GM04504 (cell line): Measurements from ENCODE around the gene RIC1.
"Not testable (repeated sequence)": the region's sequence is repeated elsewhere in the genome, so short reads cannot be mapped to it uniquely, and the experiment has no call there.

Source experiments
- DNase-seq: peaks from one replicate; pipeline ENCODE4 v3.0.0-alpha.2; 2012; ENCODE audit warnings: low read depth

Gene RIC1

DNA sequence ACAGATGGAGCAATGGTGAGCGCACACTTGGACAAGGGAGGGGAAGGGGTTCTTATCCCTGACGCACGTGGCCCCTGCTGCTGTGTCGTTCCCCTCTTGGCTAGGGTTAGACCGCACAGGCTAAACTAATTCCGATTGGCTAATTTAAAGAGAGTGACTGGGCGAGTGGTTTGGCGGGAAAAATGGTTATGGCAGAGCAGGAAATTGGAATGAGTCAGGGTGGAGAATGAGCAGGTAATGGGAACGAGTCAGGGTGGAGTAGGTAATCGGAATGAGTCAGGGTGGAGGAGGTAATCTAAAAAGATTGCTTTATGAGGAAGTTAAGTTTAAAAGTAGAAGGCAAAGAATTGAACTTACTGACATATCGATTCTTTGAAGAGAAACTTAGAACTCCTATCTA, 46.1 kb downstream of the RIC1 start:
- DNase-seq = not testable (repeated sequence)

GRCh38 chr9:5683591-5683990, 54.7 kb downstream of the RIC1 start:
- DNase-seq = not testable (repeated sequence)

- no peak for DNase-seq
Observed at GRCh38 chr9:5684101-5684500, 55.2 kb downstream of the RIC1 start.

DNA sequence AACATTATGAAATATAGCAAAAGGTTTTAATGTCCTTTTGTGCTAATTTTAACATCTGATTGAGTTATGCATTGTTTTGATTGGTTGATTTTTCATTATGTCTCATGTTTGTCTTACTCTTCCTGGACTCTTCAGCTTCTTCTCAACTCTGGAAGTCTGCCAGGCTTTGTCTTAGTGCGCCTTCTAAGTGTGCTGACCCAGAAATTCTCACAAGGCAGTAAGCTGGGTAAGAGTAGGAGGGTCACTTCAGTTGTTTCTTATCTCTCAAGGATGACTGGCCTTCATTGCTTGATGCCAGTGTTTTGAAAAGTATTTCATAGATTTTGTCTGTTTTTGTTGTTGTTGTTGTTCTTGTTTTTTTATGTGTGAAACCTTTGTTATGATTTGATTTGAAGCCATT, 59.2 kb downstream of the RIC1 start:
- no peak for DNase-seq

GRCh38 chr9:5690278-5690677, 61.4 kb downstream of the RIC1 start:
- DNase-seq = no peak

DNA sequence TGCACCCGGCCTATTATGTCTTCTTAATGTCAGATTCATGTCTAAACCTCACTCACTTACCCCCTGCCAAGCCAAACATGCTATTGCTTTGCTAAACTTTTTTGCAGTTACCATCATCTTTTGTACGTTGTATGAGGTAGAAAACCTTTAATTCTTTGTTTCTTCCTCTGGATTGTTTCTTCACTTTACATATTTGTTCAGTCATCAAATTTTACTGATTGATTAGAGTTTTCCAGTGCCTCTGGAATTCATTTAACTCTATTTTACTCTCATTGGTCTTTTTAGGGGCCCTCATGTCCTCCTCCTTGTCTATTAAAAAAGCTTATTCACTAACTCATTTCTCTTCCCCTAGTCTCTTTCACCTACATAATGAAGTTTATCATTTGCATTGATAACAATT, 67.0 kb downstream of the RIC1 start:
- DNase-seq = no peak

DNA sequence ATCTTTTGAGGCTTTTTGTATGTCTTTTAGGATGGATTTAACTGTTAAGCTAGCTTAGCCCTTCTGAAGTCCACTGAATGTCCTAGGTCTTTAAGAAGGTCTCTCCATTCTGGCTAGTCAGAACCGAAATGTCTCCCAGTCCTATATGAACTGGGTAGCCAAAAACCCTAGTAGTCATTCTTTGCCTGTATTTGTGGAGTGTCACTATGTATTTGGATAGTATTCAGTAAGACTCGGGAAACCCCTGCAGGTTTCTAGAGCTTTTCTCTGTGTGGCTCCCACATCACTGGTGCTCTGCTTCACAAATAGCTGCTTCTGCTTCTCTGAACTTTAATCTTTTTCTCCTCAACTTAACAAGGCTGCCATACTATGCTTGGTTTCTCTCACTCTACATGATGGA, 68.0 kb downstream of the RIC1 start:
- DNase-seq = no peak

DNA sequence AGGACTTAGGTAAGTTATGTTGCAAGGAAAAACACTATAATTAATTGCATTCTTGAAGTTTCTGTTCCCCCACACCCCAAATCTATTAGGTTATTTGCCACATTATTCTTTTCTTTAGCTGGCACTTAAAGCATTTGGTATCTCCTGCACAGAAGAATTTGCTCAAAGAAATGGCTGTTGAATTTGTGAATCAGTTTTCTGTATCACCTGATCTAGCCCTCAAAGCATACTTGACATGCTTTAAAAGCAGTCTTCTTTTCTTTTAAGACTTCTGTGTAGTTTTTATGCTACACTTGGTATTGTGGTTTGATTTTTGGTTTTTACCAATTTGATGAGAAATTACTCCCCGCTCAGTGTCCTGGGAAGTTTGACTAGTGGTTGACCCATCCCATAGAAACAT, 69.1 kb downstream of the RIC1 start:
- DNase-seq = no peak

DNA sequence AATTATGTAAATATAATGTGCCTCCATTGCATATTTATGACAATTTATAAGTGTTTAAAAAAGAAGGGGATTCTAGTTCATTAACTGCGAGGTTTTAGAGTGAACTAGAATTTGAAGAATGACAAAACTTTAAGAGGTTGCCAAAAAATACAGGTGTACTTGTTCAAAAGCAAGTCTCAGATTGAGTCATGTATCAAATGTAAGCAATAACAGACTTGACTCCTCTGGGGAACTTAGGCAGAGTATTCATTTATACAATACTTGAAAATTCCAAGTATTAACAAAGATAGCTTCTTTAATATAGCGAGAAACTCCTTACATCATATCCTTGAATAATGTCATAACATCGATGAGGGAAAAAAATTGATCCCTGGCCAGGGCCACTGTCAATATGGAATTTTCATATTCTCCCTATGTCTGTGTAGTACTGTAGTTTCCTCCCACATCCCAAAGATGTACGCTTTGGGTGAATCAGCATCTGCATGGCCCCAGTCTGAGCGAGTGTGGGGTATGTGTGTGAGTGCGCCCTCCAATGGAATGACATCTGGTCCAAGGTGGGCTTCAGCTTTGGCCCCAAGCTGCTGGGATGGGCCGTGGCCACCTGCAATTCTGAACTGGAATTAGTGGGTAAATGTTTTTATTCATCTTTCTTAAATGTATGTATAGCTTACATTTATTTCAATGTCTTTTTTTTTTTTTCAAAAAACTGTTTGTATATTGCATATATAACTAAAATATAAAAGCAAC, 70.1 kb downstream of the RIC1 start:
- DNase-seq = no peak

- no peak for DNase-seq
Observed at GRCh38 chr9:5708414-5708813, 79.5 kb downstream of the RIC1 start.

- no peak for DNase-seq
Observed at GRCh38 chr9:5712651-5713390, 83.9 kb downstream of the RIC1 start.

GRCh38 chr9:5714501-5715401, 85.8 kb downstream of the RIC1 start:
- no peak for DNase-seq

- no peak for DNase-seq
Observed at GRCh38 chr9:5715548-5716127, 86.7 kb downstream of the RIC1 start.

DNA sequence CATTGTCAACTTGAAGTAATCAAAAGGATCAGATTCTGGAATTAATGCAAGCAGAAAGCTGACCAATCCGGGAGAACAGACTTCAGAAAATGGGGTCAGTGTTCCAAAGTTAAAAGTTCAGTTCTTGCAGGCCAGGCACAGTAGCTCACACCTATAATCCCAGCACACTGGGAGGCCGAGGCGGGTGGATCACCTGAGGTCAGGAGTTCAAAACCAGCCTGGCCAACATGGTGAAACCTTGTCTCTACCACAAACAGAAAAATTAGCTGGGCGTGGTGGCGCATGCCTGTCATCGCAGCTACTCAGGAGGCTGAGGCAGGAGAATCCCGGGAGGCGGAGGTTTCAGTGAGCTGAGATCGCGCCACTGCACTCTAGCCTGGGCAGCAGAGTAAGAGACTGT, 88.5 kb downstream of the RIC1 start:
- DNase-seq = not testable (repeated sequence)

DNA sequence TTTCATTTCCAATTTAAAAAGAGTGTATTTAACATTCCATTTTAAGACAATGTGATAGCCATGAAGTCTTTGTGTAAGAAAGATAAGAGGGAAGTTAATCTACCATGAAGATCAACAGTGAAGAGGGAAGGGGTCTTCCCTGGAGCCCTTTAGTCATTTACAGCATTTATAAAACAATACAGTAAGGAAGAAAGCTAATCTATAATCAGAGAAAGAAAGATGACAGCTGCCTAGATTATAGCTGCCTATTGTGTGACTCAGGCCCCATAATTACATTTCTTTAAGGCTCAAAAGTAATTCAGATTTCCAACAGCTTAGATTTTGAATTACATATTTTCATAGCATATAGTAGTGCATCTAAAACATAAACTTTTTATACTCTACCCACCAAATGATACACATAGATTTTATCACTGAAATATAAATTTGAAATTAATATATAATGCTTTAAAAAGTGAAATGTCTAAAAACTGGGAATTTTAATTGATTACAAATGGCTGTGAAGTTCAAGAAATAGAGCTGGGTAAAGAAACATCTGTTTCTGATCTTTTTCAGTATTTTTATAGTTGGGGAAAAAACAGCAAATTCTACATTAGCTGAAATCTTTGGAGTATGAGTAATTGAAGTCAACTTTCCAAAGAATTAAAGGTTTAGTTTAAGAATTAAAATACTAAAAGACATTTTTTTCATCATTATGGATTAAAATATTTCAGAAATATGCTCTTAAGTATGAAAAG, 89.6 kb downstream of the RIC1 start:
- peak; percentile 18 for DNase-seq

DNA sequence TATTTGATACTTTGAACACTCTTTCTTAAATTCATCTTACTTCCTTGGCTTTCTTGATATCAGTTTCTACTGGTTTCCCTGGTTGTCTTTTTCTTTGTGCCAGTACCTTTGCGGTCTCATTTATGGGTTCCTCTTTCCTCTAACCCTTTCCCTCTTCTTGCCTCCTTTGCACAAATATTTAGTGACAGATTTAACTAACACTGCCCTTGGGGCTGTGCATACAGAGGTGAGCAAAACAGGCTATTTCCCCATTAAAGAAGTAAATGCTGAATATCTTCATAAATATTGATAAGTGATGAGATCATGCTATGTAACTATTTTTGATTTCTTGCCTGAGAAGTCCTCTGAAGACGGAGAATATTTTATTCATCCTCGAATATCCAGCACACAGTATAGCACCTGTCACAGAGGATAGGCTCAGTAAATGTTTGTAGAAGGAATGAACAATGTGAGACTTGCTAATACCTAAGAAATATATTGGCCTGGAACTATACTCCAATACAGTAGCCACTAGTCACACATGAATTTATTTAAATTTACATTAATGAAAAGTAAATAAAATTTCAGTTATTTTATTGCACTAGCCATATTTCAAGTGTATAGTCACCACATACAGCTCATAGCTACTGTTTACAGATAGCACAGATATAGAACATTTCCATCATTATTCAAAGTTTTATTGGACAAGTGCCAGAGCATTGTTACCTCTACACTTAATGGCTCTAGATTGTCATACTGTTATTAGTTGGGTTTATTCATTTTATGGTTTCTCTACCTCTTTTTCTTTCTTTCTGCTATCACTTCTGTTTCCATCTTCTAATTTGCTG, 90.4 kb downstream of the RIC1 start:
- DNase-seq = no peak

DNA sequence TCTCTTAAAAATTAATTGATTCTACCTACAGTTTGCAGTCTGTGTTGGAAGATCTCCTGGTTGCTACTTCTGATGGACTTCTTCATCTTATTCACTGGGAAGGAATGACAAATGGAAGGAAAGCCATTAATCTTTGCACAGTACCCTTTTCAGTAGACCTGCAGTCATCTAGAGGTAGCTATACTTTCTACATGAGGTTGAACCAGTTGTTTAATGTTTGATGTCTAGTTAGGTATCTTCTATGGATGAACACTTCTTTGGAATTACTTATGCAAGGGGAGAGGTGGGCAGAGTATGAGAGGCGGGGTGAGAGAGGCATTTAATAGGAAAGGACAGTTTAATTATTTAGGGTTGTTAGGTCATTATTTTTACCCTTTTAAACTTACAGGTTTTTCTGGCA, 91.2 kb downstream of the RIC1 start:
- no peak for DNase-seq

- no peak for DNase-seq
Observed at GRCh38 chr9:5721279-5722087, 92.6 kb downstream of the RIC1 start.

DNA sequence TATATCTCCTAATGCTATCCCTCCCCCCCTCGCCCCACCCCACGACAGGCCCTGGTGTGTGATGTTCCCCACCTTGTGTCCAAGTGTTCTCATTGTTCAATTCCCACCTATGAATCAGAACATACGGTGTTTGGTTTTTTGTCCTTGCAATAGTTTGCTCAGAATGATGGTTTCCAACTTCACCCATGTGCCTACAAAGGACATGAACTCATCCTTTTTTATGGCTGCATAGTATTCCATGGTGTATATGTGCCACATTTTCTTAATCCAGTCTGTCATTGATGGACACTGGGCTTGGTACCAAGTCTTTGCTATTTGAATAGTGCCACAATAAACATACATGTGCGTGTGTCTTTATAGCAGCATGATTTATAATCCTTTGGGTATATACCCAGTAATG, 93.8 kb downstream of the RIC1 start:
- not testable (repeated sequence) for DNase-seq

GRCh38 chr9:5735072-5735471, 106.2 kb downstream of the RIC1 start:
- no peak for DNase-seq
